ENCODE measurements around the gene CERS4.
"Not testable (repeated sequence)": the region's sequence is repeated elsewhere in the genome, so short reads cannot be mapped to it uniquely, and the experiment has no call there.

The CERS4 gene

GRCh38 chr19:8240274-8241229 is 31.4 kb downstream of the CERS4 start:
- peak; percentile 79 for FAIRE-seq
- peak; percentile 78 for DNase-seq (ENCODE audit: insufficient read length, low spot score)
- TF ChIP-seq SPI1 (IDR thresholded peaks at IDR 0.05; ENCODE audit: low read depth, low read length) = no peak
- peak; percentile 67; the same call in 1 of the 2 replicates for TF ChIP-seq POU2F2 (IDR thresholded peaks at IDR 0.05; ENCODE audit: low read depth, low read length)
- no peak for TF ChIP-seq TAF1 (IDR thresholded peaks at IDR 0.05; ENCODE audit: low read depth, low read length)
- no peak for TF ChIP-seq POLR2A (IDR thresholded peaks at IDR 0.05; ENCODE audit: low read depth, low read length)
- TF ChIP-seq PAX5 (IDR thresholded peaks at IDR 0.05; ENCODE audit: insufficient read depth, low read length, severe bottlenecking) = no peak

DNA sequence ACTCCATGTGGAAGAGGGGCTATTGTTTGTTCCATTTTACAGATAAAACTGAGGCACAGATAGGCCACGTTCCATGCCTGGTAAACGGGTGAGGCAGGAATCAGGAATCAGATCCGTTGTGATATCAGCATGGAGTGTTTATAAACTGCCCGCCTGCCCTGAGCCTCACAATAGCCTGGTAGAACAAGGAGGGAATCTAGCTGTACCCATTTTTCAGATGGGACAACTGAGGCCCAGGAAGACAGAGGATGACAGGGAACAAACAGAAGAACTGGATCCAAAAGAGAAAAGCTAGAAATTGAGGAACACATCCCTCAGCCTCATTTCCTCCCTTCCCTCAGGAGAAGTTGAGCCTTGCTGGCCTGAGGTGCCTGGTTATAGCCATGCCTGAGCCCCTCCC is 32.5 kb downstream of the CERS4 start:
- no peak for FAIRE-seq
- TF ChIP-seq POLR2AphosphoS5 (IDR thresholded peaks at IDR 0.05; ENCODE audit: low read depth, low read length) (no peak), POU2F2 (IDR thresholded peaks at IDR 0.05; ENCODE audit: low read depth, low read length) (no peak), TAF1 (IDR thresholded peaks at IDR 0.05; ENCODE audit: low read depth, low read length) (no peak), POLR2A (IDR thresholded peaks at IDR 0.05; ENCODE audit: low read depth, low read length) (no peak), SPI1 (IDR thresholded peaks at IDR 0.05; ENCODE audit: low read depth, low read length) (no peak), PAX5 (IDR thresholded peaks at IDR 0.05; ENCODE audit: insufficient read depth, low read length, severe bottlenecking) (no peak)
- DNase-seq (ENCODE audit: insufficient read length, low spot score) = no peak

DNA sequence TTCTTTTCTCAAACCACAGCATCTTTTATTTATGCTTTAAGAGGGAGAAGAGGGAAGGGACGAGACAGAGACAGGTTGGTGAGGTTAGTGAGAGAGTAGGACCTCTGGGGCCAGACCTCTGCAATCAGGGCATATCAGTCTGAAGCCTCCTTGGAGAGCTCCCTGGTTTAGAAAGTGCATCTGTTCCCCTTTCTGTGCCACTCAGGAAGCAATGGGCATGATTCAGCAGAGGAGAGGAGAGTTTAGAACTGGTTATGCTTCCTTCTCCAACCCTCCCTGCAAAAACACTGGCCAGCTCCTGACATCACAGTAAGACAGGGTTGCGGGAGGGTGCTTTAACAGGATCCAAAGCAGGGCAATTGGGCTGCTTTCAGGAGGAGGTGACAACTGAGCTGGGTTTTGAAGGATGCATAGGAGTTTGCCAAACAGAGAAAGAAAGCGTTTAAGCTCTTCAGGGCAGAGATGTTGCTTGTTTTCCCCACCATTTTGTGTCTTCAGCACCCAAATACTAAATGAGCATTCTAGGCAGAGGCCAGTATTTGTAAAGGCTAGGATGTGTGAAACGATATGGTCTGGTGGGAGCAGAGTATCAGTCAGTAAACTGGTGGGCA is 33.1 kb downstream of the CERS4 start:
- DNase-seq (ENCODE audit: insufficient read length, low spot score) = no peak
- TF ChIP-seq PAX5 (IDR thresholded peaks at IDR 0.05; ENCODE audit: insufficient read depth, low read length, severe bottlenecking) (no peak), POLR2AphosphoS5 (IDR thresholded peaks at IDR 0.05; ENCODE audit: low read depth, low read length) (no peak), TAF1 (IDR thresholded peaks at IDR 0.05; ENCODE audit: low read depth, low read length) (no peak), POLR2A (IDR thresholded peaks at IDR 0.05; ENCODE audit: low read depth, low read length) (no peak), POU2F2 (IDR thresholded peaks at IDR 0.05; ENCODE audit: low read depth, low read length) (no peak), SPI1 (IDR thresholded peaks at IDR 0.05; ENCODE audit: low read depth, low read length) (no peak)
- no peak for FAIRE-seq

- FAIRE-seq = no peak
- TF ChIP-seq SPI1 (IDR thresholded peaks at IDR 0.05; ENCODE audit: low read depth, low read length) (no peak), TAF1 (IDR thresholded peaks at IDR 0.05; ENCODE audit: low read depth, low read length) (no peak), POU2F2 (IDR thresholded peaks at IDR 0.05; ENCODE audit: low read depth, low read length) (no peak), PAX5 (IDR thresholded peaks at IDR 0.05; ENCODE audit: insufficient read depth, low read length, severe bottlenecking) (no peak), POLR2A (IDR thresholded peaks at IDR 0.05; ENCODE audit: low read depth, low read length) (no peak), POLR2AphosphoS5 (IDR thresholded peaks at IDR 0.05; ENCODE audit: low read depth, low read length) (no peak)
These were observed 34.0 kb downstream of the CERS4 start for GRCh38 chr19:8243146-8243545.

DNA sequence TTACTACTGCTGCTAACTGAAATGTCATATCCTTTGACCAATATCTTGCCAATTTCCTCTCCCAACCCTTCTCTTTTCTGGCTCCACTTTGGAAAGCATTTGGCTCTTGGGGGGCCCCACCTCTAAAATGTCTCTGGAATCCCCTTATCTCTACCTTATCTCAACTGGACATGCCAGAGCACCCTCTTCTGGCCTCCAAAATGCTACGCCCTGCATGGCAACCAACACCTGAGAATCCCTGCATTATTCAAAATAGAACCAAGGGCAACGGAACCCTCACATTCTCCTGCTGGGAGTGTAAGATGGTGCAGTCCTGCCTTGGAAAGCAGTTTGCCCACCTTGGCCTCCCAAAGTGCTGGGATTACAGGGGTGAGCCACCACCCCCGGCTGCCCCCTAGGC is 35.3 kb downstream of the CERS4 start:
- FAIRE-seq = no peak
- no peak for DNase-seq (ENCODE audit: insufficient read length, low spot score)
- no peak for TF ChIP-seq TAF1 (IDR thresholded peaks at IDR 0.05; ENCODE audit: low read depth, low read length)
- no peak for TF ChIP-seq PAX5 (IDR thresholded peaks at IDR 0.05; ENCODE audit: insufficient read depth, low read length, severe bottlenecking)
- TF ChIP-seq POLR2AphosphoS5 (IDR thresholded peaks at IDR 0.05; ENCODE audit: low read depth, low read length) = no peak
- no peak for TF ChIP-seq POU2F2 (IDR thresholded peaks at IDR 0.05; ENCODE audit: low read depth, low read length)
- no peak for TF ChIP-seq SPI1 (IDR thresholded peaks at IDR 0.05; ENCODE audit: low read depth, low read length)
- no peak for TF ChIP-seq POLR2A (IDR thresholded peaks at IDR 0.05; ENCODE audit: low read depth, low read length)

More at GRCh38 chr19:8243146-8243545, 34.0 kb downstream of the CERS4 start:
- no peak for DNase-seq (ENCODE audit: insufficient read length, low spot score)

- DNase-seq (ENCODE audit: insufficient read length, low spot score) (no peak), FAIRE-seq (no peak)
- TF ChIP-seq PAX5 (IDR thresholded peaks at IDR 0.05; ENCODE audit: insufficient read depth, low read length, severe bottlenecking) (no peak), POLR2AphosphoS5 (IDR thresholded peaks at IDR 0.05; ENCODE audit: low read depth, low read length) (no peak), POLR2A (IDR thresholded peaks at IDR 0.05; ENCODE audit: low read depth, low read length) (no peak), TAF1 (IDR thresholded peaks at IDR 0.05; ENCODE audit: low read depth, low read length) (no peak), POU2F2 (IDR thresholded peaks at IDR 0.05; ENCODE audit: low read depth, low read length) (no peak), SPI1 (IDR thresholded peaks at IDR 0.05; ENCODE audit: low read depth, low read length) (no peak)
These were observed 37.0 kb downstream of the CERS4 start for GRCh38 chr19:8245869-8246835.

DNA sequence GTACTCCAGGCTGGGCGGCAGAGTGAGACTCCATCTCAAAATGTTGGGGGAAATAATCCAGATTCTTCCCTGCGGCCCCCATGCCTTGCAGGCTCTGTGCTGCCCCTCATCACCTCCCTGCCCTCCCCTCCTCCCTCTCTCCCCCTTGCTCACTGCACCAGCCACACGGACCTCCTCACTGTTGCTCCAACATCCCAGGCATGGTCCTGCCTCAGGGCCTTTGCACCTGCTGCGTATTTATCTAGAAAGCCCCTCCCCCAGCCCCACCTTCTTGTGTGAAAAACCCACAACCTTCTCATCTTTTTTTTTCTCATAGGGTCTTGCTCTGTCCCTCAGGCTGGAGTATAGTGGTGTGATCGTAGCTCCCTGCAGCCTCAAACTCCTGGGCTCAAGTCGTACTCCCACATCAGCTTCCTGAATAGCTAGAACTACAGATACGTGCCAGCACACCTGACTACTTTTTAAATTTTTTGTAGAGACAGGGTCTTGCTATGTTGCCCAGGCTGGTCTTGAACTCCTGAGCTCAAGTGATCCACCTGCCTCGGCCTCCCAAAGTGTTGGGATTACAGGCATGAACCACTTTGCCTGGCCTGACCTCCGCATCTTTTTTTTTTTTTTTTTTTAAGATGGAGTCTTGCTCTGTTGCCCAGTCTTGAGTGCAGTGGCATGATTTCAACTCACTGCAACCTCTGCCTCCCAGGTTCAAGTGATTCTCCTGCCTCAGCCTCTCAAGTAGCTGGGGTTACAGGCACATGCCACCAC is 38.1 kb downstream of the CERS4 start:
- FAIRE-seq; DNase-seq (ENCODE audit: insufficient read length, low spot score): not testable (repeated sequence)
